KMS-11 (cell line): Measurements from ENCODE around the gene RNF38.

Experiments
- H2AFZ ChIP-seq: fragments of 200-600 bp; sonication (generic); 2 replicates; pipeline ENCODE4 v1.6.1; 2016; ENCODE audit warnings: antibody characterized with exemption, mixed run types, low read depth
- H3K27ac ChIP-seq: fragments of 200-600 bp; sonication (generic); 2 replicates; pipeline ENCODE4 v1.6.1; 2016; ENCODE audit warnings: mild to moderate bottlenecking, mixed run types
- H3K27me3 ChIP-seq: fragments of 200-600 bp; sonication (generic); 2 replicates; pipeline ENCODE4 v1.6.1; 2017; ENCODE audit warnings: mild to moderate bottlenecking, low read depth, mixed run types, moderate library complexity; ENCODE audit not compliant: insufficient read depth
- H3K36me3 ChIP-seq: fragments of 200-600 bp; sonication (generic); 2 replicates; pipeline ENCODE4 v1.6.1; 2017; ENCODE audit warnings: mild to moderate bottlenecking, mixed run types; ENCODE audit not compliant: insufficient read depth
- H3K4me1 ChIP-seq: fragments of 200-600 bp; sonication (generic); 2 replicates; pipeline ENCODE4 v1.6.1; 2016; ENCODE audit warnings: mild to moderate bottlenecking, low read depth, mixed run types; ENCODE audit not compliant: poor library complexity, severe bottlenecking
- H3K4me2 ChIP-seq: fragments of 200-600 bp; sonication (generic); 2 replicates; pipeline ENCODE4 v1.7.0; 2016; ENCODE audit warnings: mild to moderate bottlenecking, mixed run types
- H3K4me3 ChIP-seq: fragments of 200-600 bp; sonication (generic); IDR thresholded peaks from 2 replicates; pipeline ENCODE4 v1.6.1; 2017; ENCODE audit warnings: low read depth, low read length, mixed read lengths; ENCODE audit not compliant: insufficient read depth
- H3K79me2 ChIP-seq: fragments of 200-600 bp; sonication (generic); 2 replicates; pipeline ENCODE4 v1.6.1; 2016; ENCODE audit warnings: low read depth, mixed run types; ENCODE audit not compliant: insufficient read depth
- H3K9ac ChIP-seq: fragments of 200-600 bp; sonication (generic); 2 replicates; pipeline ENCODE4 v1.6.1; 2016; ENCODE audit warnings: mild to moderate bottlenecking, mixed run types
- H4K20me1 ChIP-seq: fragments of 200-600 bp; sonication (generic); 2 replicates; pipeline ENCODE4 v1.6.1; 2016; ENCODE audit warnings: mild to moderate bottlenecking, mixed run types; ENCODE audit not compliant: insufficient read depth
- TF ChIP-seq, protein P1 (sequence below): fragments of 200-600 bp; sonication (generic); conservative IDR thresholded peaks from 2 replicates; pipeline ENCODE4 v1.6.1; 2017; ENCODE audit warnings: low read depth, mild to moderate bottlenecking, antibody characterized with exemption, low read length, moderate library complexity, mixed read lengths

RNF38 gene

DNA sequence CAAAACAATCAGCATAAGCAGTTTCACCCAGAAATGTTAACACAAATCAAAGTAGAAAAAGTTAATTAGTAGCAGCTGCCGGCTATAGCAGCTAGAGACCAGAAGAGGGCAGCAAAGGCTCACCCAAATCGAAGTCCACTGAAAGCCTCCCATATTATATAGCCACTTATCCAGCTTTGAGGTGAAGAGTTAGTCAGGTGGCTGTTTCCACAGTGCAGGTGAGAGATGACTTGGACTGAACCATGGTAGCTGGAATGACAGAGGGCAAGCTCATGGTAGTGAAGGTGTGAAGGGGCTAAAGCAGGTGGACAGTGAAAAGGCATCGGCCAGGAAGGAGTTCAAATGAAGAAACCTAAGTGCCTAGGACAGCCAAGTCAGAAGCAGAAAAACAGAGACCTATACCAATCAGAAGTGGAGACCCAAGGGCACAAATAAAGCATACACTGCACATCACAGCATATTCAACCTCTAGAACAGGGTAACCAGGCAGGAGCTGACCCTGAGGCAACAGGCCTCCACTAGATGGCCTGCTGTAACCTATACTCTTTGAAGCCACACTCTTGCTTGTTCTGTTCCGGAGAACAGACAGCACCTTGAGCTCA is 7.2 kb upstream of the RNF38 start:
- Histone ChIP-seq H3K79me2 (no peaks in the 10 kb centered on the region), H3K27ac (no peak overlapping the region), H4K20me1 (no peaks in the 10 kb centered on the region), H2AFZ (no peak overlapping the region), H3K27me3 (no peaks in the 10 kb centered on the region), H3K4me2 (no peak overlapping the region), H3K4me3 (no peak overlapping the region), H3K9ac (no peak overlapping the region), H3K36me3 (no peaks in the 10 kb centered on the region), H3K4me1 (peaks cover 26% of the 10 kb centered on the region)
- TF ChIP-seq, protein P1, sequence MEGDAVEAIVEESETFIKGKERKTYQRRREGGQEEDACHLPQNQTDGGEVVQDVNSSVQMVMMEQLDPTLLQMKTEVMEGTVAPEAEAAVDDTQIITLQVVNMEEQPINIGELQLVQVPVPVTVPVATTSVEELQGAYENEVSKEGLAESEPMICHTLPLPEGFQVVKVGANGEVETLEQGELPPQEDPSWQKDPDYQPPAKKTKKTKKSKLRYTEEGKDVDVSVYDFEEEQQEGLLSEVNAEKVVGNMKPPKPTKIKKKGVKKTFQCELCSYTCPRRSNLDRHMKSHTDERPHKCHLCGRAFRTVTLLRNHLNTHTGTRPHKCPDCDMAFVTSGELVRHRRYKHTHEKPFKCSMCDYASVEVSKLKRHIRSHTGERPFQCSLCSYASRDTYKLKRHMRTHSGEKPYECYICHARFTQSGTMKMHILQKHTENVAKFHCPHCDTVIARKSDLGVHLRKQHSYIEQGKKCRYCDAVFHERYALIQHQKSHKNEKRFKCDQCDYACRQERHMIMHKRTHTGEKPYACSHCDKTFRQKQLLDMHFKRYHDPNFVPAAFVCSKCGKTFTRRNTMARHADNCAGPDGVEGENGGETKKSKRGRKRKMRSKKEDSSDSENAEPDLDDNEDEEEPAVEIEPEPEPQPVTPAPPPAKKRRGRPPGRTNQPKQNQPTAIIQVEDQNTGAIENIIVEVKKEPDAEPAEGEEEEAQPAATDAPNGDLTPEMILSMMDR = peak; percentile 89

DNA sequence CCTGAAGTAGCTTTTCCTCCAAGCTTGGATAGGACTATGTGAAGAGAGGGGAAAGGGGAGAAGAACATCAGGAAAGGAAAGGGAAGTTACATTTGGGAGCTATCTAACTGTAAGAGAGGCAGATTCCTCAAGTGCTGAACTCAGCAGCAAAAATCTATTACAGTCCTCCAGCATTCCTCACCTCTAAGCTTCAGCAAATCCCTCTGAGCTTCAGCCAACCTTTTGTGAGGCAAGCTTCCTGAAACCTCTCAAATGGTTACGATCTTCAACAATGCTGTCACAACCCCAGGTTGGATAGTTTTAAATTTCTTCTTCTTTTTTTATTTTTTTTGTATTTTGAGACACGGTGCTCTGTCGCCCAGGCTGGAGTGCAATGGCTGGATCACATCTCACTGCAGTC is 2.5 kb upstream of the RNF38 start:
- Histone ChIP-seq H3K27ac (no peak overlapping the region), H2AFZ (no peak overlapping the region), H3K27me3 (no peaks in the 10 kb centered on the region), H3K4me3 (no peak overlapping the region), H3K4me1 (peaks cover 47% of the 10 kb centered on the region), H3K9ac (no peak overlapping the region), H3K79me2 (peaks cover 24% of the 10 kb centered on the region), H4K20me1 (no peaks in the 10 kb centered on the region; the same call in 1 of the 2 replicates), H3K4me2 (no peak overlapping the region), H3K36me3 (no peaks in the 10 kb centered on the region)
- TF ChIP-seq, protein P1 = no peak

DNA sequence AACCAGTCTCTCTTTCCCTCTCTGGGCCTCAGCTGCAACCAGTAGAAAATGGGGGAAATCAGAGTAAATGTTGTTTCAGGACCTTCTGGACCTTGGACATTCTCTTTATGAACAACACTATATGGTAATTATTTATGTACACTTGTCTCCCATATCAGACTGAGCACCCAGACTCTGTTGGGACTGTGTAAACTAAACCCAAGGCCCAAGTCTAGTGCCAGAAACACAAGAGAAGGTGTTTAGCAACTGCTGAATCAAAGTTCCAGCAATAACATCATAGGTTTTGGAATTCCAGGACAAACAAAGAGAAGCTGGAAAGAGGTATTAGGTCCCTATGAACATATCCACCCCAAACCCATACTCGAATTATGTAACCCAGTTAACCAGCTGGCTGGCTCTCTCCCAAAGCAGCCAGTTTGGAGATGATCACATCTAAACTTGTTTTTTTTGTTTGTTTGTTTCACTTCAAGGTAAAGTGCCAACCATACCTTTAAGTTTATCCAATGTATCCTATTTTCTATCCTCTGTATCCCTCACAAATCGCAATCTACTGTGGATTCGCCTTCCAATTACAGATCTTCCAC is 1.9 kb upstream of the RNF38 start:
- no peak overlapping the region for H3K9ac ChIP-seq
- peaks cover 30% of the 10 kb centered on the region for H3K79me2 ChIP-seq

DNA sequence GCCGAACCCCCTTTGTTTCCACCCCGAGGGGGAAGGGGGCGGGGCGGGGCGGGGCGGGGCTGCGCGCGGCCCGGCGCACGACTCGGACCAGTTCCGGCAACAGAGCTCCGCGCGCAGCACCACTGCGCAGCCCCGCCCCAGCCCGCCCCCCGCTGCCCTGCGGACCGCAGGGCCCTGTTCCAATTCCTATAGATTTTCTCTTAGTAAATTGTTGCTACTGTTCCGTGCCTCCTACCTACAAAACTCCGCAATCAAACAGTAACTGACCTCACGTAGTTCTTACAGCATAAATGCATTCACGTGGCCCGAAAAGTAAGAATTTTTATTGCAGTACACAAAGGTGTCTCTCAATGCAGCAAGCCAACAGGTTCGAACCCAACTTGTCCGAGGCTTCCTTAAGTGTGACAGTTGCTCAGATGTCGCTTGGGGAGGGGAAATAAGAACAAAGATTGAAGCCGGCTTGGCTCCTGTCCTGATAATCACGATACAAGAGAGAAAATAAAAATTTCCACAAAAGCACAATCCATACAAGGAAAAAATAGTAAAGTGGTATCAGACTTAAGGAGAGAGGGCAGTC is 1.2 kb upstream of the RNF38 start:
- Histone ChIP-seq H3K79me2 (peaks cover 35% of the 10 kb centered on the region), H3K4me3 (no peak overlapping the region), H3K36me3 (no peaks in the 10 kb centered on the region), H3K4me1 (peaks cover 44% of the 10 kb centered on the region), H3K27ac (0 out of 2 replicates have a peak overlapping the region, but pooled peaks have one; percentile 85), H3K27me3 (no peaks in the 10 kb centered on the region), H3K9ac (no peak overlapping the region; the same call in 1 of the 2 replicates), H2AFZ (peak overlapping the region; percentile 66; the same call in 1 of the 2 replicates), H3K4me2 (peak overlapping the region; percentile 99), H4K20me1 (no peaks in the 10 kb centered on the region; the same call in 1 of the 2 replicates)
- TF ChIP-seq, protein P1 = no peak

More for the DNA sequence above, 1.9 kb upstream of the RNF38 start:
- Histone ChIP-seq H3K27ac (no peak overlapping the region), H3K4me1 (peaks cover 48% of the 10 kb centered on the region), H3K4me3 (no peak overlapping the region), H3K36me3 (no peaks in the 10 kb centered on the region), H3K27me3 (no peaks in the 10 kb centered on the region), H4K20me1 (no peaks in the 10 kb centered on the region; the same call in 1 of the 2 replicates), H2AFZ (no peak overlapping the region), H3K4me2 (peak overlapping the region; percentile 99; the same call in 1 of the 2 replicates)
- TF ChIP-seq, protein P1 = no peak
